Esophagus muscularis mucosa (tissue), 4 donors: ENCODE measurements around the gene MAML3.

Source experiments
- CTCF ChIP-seq, 3 experiments: fragments of 200-600 bp in 2 of 3; fragments of 450-650 bp in 1 of 3; sonication (generic) in 2 of 3; IDR thresholded peaks; one replicate each; pipeline ENCODE4 v1.5.1; 2017 to 2019; ENCODE audit warnings: antibody characterized with exemption in 3 of 3, mild to moderate bottlenecking in 2 of 3, moderate library complexity in 1 of 3
- EP300 ChIP-seq: sonication (generic); formaldehyde crosslinking; IDR thresholded peaks from one replicate; pipeline ENCODE4 v1.6.1; 2017; ENCODE audit warnings: antibody characterized with exemption
- POLR2A ChIP-seq: fragments of 450-650 bp; IDR thresholded peaks from one replicate; pipeline ENCODE4 v1.6.1; 2017; ENCODE audit warnings: antibody characterized with exemption, moderate library complexity, mild to moderate bottlenecking, low read depth

DNA sequence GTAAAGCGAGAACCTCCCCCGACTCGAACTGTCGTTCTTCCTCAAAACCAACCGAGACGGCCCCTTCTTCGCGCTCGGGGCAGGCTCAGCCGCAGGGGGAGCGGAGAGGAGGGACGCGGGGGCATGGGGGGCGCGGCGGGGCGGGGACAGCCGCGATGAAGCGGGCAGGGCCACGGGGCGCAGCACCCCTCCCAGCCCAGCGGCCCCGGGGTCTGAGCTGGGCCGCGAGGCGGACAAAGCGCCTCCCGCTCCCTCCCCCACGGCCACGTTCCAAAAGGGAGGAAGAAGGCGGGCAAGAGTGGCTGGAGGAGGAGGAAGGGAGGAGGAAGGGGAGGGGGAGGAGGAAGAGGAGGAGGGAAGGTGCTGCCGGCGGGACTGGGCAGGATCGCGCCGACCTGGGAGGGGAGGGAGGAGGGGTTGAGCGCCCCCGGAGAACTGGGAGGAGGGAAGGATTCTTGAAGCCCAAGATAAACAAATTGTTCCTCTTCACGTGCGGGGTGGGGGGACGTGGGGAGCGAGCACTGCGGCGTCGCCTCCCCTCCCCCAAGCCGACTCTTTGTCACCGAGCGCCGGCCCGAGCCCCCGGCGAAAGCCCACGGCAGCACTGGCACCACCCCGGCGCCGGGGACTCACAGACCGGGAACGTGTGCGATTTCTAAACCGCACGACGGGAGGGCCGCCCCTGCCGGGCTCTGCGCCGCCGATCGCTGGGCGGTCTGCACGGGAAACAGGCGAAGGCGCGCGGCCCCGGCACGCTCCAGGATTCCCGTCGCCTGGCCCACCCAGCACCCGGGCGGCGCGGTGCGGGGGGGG, 2.9 kb downstream of the MAML3 start:
- no peak for TF ChIP-seq CTCF (IDR thresholded peaks at IDR 0.05)
- TF ChIP-seq POLR2A = peak; percentile 47
- TF ChIP-seq EP300 = peak; percentile 17
